Upper lobe of left lung (tissue), 6 donors: ENCODE data around the gene SSNA1. TPM values are rescaled to one million over a fixed set of nuclear protein-coding genes. Genes with fewer than 3 reads are reported as not detected.

Source experiments
- ATAC-seq, 2 donors: fragments of 200-7000 bp; cut with Tn5 transposase; one replicate each; pipeline ENCODE4 v1.9.1; 2022; ENCODE audit warnings: mild to moderate bottlenecking in 2 of 2, moderate library complexity in 2 of 2; ENCODE audit not compliant: low FRiP score in 2 of 2
- DNase-seq, 2 donors: peaks; one replicate each; pipeline ENCODE4 v3.0.0-alpha.2; 2019 to 2020
- H3K27ac ChIP-seq, 4 donors: fragments of 200-600 bp; sonication (generic); one replicate each; pipeline ENCODE4 v1.5.1; 2016 to 2019
- H3K27me3 ChIP-seq, 4 donors: fragments of 200-600 bp; sonication (generic); one replicate each; pipeline ENCODE4 v1.5.1; 2017 to 2019
- H3K36me3 ChIP-seq, 4 donors: fragments of 200-600 bp; sonication (generic); one replicate each; pipeline ENCODE4 v1.5.1; 2016 to 2019
- H3K4me1 ChIP-seq, 4 donors: fragments of 200-600 bp; sonication (generic); one replicate each; pipeline ENCODE4 v1.5.1; 2018 to 2019
- H3K4me3 ChIP-seq, 4 donors: fragments of 200-600 bp; sonication (generic); one replicate each; pipeline ENCODE4 v1.5.1; 2017 to 2019; ENCODE audit warnings: mild to moderate bottlenecking in 2 of 4, moderate library complexity in 1 of 4
- H3K9me3 ChIP-seq, 4 donors: fragments of 200-600 bp; sonication (generic); one replicate each; pipeline ENCODE4 v1.5.1; 2018 to 2019
- CTCF ChIP-seq, 6 experiments: fragments of 450-650 bp in 4 of 6; fragments of 200-600 bp in 2 of 6; sonication (generic) in 2 of 6; IDR thresholded peaks; one replicate each; pipeline ENCODE4 v1.5.1; 2016 to 2019; ENCODE audit warnings: antibody characterized with exemption in 6 of 6
- EP300 ChIP-seq, 4 donors: sonication (generic); formaldehyde crosslinking; IDR thresholded peaks; one replicate each; pipeline ENCODE4 v1.5.1; 2017; ENCODE audit warnings: antibody characterized with exemption in 4 of 4, control low read depth in 2 of 4
- POLR2A ChIP-seq, 4 donors: fragments of 450-650 bp; IDR thresholded peaks; one replicate each; pipeline ENCODE4 v1.5.1; 2016 to 2017; ENCODE audit warnings: antibody characterized with exemption in 4 of 4, mild to moderate bottlenecking in 2 of 4
- POLR2AphosphoS5 ChIP-seq, 2 donors: sonication (generic); formaldehyde crosslinking; IDR thresholded peaks; one replicate each; pipeline ENCODE4 v1.5.1; 2017; ENCODE audit warnings: antibody characterized with exemption in 2 of 2
- WGBS, 2 donors: methylation state at CpG; one replicate each; pipeline ENCODE4 v1.1.5; 2017 to 2018; 5-methylcytosine and 5-hydroxymethylcytosine counted together
- total RNA-seq, 6 donors: library from RNA; depleted of rRNA in 4 of 6; stranded (reverse); fragments of >200 nt in 4 of 6; gene quantifications; one replicate each; pipeline versions ENCODE4 v1.1.0 to v1.2.1, GENCODE V29; 2016 to 2021
- donor health status: DM: no; HTN: no; CAD: no; lungs with moderate emphysema.
- donor health status: DM: no; HTN: yes; CAD: no; lungs with severe emphysema.

The SSNA1 gene
- total RNA-seq, 6 donors from 2014 or later: 39.8 to 110 (median 73.0) TPM

DNA sequence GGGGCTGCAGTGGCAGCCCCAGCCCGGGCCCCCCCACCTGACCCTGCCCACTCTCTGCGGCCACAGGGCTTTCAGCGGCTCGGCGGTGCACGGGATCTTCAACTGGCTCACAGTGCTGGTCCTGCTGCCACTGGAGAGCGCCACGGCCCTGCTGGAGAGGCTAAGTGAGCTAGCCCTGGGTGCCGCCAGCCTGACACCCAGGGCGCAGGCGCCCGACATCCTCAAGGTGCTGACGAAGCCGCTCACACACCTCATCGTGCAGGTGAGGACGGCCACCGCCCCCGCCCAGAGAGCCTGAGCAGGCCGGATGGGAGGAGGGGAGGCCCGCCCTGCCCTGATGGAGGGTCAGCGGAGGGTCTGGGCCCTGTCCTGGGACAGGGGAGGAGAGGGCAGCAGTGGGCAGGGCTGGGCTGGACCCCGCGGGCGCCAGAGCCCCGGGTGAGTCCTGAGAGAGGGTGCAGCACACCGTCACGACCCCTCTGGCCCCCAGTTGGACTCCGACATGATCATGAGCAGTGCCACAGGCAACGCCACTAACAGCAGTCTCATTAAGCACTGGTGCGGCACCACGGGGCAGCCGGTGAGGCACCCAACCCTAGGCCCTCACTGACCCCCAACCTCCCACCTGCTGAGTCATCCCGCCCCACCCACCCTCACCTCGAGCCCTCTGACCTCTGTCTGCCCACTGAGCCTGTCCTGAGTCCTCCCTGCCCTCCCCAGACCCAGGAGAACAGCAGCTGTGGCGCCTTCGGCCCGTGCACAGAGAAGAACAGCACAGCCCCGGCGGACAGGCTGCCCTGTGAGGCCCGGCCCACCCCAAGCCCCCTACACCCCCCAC lies 44.9 kb downstream of the SSNA1 start:
- 78 to 80% methylated on average over 1 to 32 of the region's 40 CpGs for WGBS, 2 donors
- TF ChIP-seq CTCF (IDR thresholded peaks at IDR 0.05) (no peak), POLR2AphosphoS5 (IDR thresholded peaks at IDR 0.05) (no peak)
- no peak for DNase-seq
- no peak for ATAC-seq
- Histone ChIP-seq H3K4me1 (peaks cover 14 to 30% (median 17%) of the 10 kb centered on the region in 4 donors), H3K36me3 (no peaks in the 10 kb centered on the region), H3K27ac (no peak overlapping the region), H3K4me3 (no peak overlapping the region), H3K9me3 (no peaks in the 10 kb centered on the region), H3K27me3 (peaks cover 0 to 34% (median 4%) of the 10 kb centered on the region in 4 donors)

DNA sequence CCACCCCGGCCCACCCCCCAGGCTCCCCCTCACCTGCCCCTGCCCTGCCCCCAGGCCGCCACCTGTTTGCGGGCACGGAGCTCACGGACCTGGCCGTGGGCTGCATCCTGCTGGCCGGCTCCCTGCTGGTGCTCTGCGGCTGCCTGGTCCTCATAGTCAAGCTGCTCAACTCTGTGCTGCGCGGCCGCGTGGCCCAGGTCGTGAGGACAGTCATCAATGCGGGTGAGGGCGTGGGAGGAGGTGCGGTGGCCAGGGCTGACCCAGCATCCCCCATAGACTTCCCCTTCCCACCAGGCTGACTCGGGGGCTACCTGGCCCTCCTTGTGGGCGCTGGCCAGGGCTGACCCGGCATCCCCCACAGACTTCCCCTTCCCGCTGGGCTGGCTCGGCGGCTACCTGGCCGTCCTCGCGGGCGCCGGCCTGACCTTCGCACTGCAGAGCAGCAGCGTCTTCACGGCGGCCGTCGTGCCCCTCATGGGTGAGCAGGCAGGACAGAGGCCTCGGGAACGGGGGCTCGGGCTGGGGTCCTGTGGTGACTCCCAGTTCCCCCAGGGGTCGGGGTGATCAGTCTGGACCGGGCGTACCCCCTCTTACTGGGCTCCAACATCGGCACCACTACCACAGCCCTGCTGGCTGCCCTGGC lies 45.7 kb downstream of the SSNA1 start:
- peaks cover 15 to 38% (median 22%) of the 10 kb centered on the region in 4 donors for H3K4me1 ChIP-seq
- no peak for TF ChIP-seq POLR2A (IDR thresholded peaks at IDR 0.05)
- no peak for TF ChIP-seq CTCF (IDR thresholded peaks at IDR 0.05)
- no peak for TF ChIP-seq EP300 (IDR thresholded peaks at IDR 0.05)
- TF ChIP-seq POLR2AphosphoS5 (IDR thresholded peaks at IDR 0.05): no peak
- no peak overlapping the region for H3K4me3 ChIP-seq
- H3K9me3 ChIP-seq: no peaks in the 10 kb centered on the region
- H3K27ac ChIP-seq: no peak overlapping the region
- DNase-seq (peak in 1 of 2 donors; percentile 81), ATAC-seq (no peak)
- WGBS, 2 donors: 52% methylated on average over 26 of the region's 40 CpGs; no CpG with 5 or more reads in 1 of the 2 donors
- no peaks in the 10 kb centered on the region for H3K36me3 ChIP-seq
- H3K27me3 ChIP-seq: peaks cover 0 to 27% (median 4%) of the 10 kb centered on the region in 4 donors

- Histone ChIP-seq H3K36me3 (no peaks in the 10 kb centered on the region), H3K4me1 (peaks cover 19 to 45% (median 28%) of the 10 kb centered on the region in 4 donors), H3K27ac (no peak overlapping the region), H3K27me3 (peaks cover 0 to 20% (median 4%) of the 10 kb centered on the region in 4 donors), H3K9me3 (no peaks in the 10 kb centered on the region), H3K4me3 (no peak overlapping the region)
- ATAC-seq: no peak
- TF ChIP-seq EP300 (IDR thresholded peaks at IDR 0.05) (no peak), CTCF (IDR thresholded peaks at IDR 0.05) (no peak), POLR2AphosphoS5 (IDR thresholded peaks at IDR 0.05) (no peak), POLR2A (IDR thresholded peaks at IDR 0.05) (no peak)
- WGBS, 2 donors: 81 to 82% methylated on average over 14 to 16 of the region's 18 CpGs
- peak in 1 of 2 donors; percentile 73 for DNase-seq
Measured at GRCh38 chr9:137234758-137235423, 46.4 kb downstream of the SSNA1 start.

DNA sequence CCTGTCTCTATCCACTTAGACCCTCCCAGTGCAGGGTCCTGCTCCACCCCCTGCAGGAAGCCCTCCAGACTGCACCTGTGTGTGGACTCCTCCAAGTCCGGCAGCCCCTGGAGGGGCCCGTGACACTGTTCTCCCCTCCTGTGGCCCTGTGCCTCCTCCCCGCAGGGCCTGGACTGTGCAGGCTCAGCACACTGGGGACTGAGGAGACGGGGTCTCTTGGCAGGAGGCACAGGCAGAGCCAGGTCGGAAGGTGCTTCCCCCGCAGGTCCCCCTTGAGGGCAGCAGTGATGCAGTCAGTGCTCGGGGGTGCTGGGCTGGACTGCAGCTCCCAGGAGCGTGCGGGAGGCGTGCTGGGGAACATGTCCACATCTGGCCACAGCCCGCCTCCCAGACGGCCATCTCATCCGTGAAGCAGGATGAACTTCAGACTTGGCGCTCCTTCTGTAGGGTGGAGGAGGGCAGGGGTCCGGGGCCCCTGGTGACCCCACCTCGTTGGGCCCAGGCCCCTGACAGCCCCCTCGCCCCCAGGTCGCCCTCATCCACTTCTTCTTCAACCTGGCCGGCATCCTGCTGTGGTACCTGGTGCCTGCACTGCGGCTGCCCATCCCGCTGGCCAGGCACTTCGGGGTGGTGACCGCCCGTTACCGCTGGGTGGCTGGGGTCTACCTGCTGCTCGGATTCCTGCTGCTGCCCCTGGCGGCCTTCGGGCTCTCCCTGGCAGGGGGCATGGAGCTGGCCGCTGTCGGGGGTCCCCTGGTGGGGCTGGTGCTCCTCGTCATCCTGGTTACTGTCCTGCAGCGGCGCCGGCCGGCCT lies 47.2 kb downstream of the SSNA1 start:
- 64 to 75% methylated on average over 3 to 20 of the region's 35 CpGs for WGBS, 2 donors
- H3K27me3 ChIP-seq: peaks cover 0 to 14% (median 3%) of the 10 kb centered on the region in 4 donors
- H3K9me3 ChIP-seq: no peaks in the 10 kb centered on the region
- H3K4me3 ChIP-seq: peak overlapping the region in 3 of 4 donors; percentile 3 to 29 (median 21)
- peaks cover 23 to 52% (median 30%) of the 10 kb centered on the region in 4 donors for H3K4me1 ChIP-seq
- H3K36me3 ChIP-seq: no peaks in the 10 kb centered on the region
- DNase-seq (peak in 1 of 2 donors; percentile 82), ATAC-seq (no peak)
- H3K27ac ChIP-seq: no peak overlapping the region
- TF ChIP-seq EP300 (IDR thresholded peaks at IDR 0.05): no peak
- TF ChIP-seq POLR2A (IDR thresholded peaks at IDR 0.05): no peak
- no peak for TF ChIP-seq CTCF (IDR thresholded peaks at IDR 0.05)
- no peak for TF ChIP-seq POLR2AphosphoS5 (IDR thresholded peaks at IDR 0.05)
